Cardiac septum (tissue), 1 donor: ENCODE results near the gene HEXD. TPM values are rescaled to one million over a fixed set of nuclear protein-coding genes. Genes with fewer than 3 reads are reported as not detected.
A peak's percentile ranks its signal among the peaks of the same experiment; 100 is the strongest.
"Not testable (repeated sequence)": the region's sequence is repeated elsewhere in the genome, so short reads cannot be mapped to it uniquely, and the experiment has no call there.

Experiments used
- DNase-seq: peaks from one replicate; pipeline ENCODE4 v3.0.0-alpha.2; 2020; ENCODE audit warnings: low spot score
- intact Hi-C: fragments of 100-400 bp; cut with DNase I; formaldehyde crosslinking; loops from one replicate; pipeline ENCODE4 v1.14.0; 2022
- total RNA-seq: library from RNA; stranded (reverse); fragmentation: NEBNext Ultra II Directional; extraction: Animal tissue kit (Norgen Biotek cat#: 25700); gene quantifications from one replicate; pipeline ENCODE4 v1.2.1, GENCODE V29; 2021
- donor health status: DM: no; HTN: no; CAD: no.

HEXD gene
- total RNA-seq, 1 donor from 2014 or later: 14.3 TPM

DNA sequence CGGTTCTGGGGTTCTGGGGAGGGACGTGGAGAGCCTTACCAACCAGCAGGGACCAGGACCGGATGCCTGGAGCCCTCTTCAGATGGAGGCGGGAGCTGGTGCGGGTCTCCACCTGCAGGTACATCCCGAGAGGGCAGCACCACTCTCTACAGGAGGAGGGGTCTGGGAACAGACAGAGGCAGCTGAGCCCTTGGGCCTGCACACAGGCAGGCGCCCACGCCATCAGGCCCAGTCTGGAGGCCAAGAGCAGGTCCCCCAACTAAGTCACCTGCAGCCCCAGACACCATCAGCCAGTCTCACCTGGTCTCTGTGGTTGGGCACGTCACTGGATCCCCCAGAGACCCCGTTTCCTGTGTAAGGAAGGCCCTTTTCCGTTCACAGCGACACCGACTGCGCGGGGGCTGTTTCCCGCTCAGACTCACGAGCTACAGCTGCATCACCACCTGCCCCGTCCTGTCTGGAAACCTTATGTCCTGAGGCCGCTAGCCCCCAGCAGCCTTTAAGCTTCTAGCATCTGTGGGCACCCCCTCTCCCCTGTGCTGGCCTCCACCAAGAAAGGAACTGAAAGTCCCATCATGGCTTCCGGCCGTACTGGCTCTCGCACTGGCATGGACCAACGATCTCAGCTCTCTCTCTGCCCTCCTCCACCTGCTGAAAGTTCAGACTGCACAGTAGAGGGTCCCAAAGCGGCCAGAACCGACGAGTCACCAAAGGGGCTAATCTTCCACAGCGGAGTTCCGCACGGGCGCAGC lies 31.2 kb downstream of the HEXD start:
- DNase-seq: no peak
- intact Hi-C loops: no loop called here

DNA sequence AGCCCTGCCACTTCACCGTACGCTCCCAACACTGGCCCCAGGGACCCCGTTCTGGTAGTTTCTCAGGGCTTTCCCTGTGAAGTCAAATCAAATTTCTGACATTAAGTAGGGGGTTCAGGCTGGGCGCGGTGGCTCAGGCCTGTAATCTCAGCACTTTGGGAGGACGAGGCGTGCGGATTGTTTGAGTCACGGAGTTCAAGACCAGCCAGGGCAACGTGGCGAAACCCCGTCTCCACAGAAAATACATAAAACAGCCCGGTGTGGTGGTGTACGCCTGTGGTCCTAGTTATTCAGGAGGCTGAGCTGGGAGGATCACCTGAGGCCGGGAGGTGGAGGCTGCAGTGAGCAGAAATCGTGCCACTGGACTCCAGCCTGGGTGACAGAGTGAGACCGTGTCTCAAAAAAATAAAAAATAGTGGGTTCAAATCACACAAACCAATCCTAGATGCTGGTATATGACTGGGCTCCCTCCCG lies 31.8 kb downstream of the HEXD start:
- no peak for DNase-seq
- intact Hi-C loops: no loop called here

DNA sequence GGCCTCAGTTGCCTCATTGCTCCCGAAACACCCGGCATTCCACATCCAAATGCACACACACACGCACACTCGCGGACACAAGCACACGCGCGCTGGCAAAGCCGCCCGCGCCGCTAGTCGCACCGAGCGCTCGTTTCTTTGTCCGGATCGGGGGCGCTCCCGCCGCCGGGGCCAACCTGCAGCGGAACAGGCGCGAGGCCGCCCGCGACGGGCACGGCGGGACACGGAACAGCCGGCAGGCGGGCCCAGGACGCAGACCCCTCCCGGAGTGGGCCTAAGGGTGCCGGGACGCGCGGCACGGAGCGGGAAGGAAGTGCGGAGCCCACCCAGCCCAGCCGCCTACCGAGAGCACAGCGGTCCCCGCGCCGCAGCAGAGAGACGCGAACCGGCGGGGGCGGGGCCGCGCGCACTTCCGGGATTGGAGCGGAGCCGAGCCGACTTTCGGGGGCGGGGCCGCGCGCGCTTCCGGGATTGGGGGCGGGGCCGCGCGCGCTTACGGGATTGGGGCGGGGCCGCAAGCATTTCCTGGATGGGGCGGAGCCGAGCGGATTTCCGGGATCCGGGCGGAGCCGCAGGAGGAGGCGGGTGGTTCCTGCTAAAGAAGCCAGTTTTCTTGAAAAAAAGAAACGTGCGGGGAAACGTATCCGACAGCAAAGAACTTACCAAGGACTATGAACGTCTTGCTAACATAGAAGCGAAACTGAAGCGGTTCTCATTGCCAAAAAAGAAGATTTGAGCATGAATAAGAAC lies 32.4 kb downstream of the HEXD start, which contains the start of gene CYBC1:
Gene CYBC1 (minus strand): TSS at position 396 of the 750 bp plus-strand sequence. CDS start 1,498 bp downstream, outside the sequence.
- intact Hi-C loops: no loop called here
- DNase-seq: peak; percentile 97

DNA sequence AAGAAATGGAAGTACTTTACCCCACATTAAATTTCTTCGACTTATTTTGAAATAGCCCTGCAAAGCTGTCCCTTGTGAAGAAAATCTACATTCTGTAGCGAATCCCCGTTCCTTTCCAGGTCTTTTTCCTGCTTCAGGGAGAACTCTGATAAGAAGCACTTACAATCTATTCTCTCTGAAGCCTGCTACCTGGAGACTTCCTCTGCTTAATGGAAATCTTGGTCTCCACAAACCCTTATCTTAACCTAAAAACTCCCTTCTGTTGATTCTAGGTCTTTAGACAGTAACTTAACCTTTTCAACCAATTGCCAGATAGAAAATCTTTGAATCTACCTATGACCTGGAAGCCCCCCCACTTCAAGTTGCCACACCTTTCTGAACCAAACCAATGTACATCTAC lies 34.0 kb downstream of the HEXD start:
- no peak for DNase-seq
- intact Hi-C loops: no loop called here

DNA sequence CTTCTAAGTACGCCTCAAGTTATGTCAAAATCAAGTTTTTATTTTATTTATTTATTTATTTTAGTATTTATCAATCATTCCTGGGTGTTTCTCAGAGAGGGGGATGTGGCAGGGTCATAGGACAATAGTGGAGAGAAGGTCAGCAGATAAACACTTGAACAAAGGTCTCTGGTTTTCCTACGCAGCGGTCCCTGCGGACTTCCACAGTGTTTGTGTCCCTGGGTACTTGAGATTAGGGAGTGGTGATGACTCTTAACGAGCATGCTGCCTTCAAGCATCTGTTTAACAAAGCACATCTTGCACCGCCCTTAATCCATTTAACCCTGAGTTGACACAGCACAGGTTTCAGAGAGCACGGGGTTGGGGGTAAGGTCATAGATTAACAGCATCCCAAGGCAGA lies 35.0 kb downstream of the HEXD start:
- DNase-seq, intact Hi-C loops: not testable (repeated sequence)

DNA sequence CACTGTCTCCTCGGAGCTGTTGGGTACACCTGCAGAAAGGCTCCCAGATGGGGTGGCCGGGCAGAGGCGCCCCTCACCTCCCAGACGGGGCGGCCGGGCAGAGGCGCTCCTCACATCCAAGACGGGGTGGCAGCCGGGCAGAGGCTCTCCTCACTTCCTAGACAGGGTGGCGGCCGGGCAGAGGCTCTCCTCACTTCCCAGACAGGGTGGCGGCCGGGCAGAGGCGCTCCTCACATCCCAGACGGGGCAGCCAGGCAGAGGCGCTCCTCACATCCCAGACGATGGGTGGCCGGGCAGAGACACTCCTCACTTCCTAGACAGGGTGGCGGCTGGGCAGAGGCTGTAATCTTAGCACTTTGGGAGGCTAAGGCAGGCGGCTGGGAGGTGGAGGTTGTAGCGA lies 35.6 kb downstream of the HEXD start:
- intact Hi-C loops, DNase-seq: not testable (repeated sequence)

DNA sequence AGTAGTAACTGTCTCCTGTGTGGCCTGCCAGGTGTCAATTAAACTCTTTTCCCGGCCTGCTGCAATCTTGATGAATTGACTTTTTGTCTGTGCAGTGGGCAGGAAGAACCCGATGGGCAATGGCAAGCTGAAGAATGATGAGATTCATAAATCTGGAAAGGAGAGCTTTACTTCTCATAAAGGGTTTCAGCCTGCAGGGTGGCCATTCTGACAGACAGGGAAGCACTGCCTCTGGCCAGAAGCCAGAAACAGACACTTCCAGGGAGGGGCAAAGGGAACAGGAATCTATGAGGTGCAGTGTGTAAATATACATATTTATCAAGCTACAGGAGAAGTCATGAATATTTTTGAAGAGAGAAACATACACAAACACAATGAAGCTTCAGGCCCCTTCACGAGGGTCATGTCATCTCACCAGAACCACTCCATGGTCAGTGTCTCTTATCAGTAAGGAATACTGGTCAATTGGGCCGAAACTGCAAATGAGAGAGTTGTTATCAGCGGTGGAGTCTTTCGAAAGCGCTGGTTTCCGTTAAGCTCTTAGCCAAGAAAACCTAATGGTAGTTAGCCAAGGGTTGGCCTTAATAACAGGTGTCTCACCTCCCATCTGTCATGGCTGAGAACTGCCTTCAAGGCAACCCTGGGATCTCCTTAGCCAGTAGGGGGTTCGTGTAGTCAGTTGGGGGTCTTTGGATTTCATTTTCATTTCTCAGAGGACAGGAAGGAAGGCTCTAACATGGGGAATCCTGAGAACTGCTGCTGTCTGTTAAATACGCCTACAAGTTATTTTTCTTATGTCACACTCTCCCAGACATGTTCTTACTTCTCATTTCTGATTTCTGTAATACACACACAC lies 39.2 kb downstream of the HEXD start:
- intact Hi-C loops: no loop called here
- DNase-seq: peak; percentile 86

DNA sequence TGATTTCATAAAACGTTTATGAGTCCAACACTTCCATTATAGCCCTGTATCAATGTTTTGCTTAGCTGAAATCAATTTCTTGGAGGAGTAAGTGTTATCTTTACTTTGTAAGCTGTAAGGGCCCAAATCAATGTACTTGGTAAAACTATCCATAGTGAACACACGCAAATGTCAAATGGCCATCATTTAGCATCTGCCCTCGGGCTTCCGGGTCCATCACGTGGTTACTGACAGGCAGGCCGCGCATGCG lies 39.7 kb downstream of the HEXD start:
- no peak for DNase-seq
- intact Hi-C loops: no loop called here

DNA sequence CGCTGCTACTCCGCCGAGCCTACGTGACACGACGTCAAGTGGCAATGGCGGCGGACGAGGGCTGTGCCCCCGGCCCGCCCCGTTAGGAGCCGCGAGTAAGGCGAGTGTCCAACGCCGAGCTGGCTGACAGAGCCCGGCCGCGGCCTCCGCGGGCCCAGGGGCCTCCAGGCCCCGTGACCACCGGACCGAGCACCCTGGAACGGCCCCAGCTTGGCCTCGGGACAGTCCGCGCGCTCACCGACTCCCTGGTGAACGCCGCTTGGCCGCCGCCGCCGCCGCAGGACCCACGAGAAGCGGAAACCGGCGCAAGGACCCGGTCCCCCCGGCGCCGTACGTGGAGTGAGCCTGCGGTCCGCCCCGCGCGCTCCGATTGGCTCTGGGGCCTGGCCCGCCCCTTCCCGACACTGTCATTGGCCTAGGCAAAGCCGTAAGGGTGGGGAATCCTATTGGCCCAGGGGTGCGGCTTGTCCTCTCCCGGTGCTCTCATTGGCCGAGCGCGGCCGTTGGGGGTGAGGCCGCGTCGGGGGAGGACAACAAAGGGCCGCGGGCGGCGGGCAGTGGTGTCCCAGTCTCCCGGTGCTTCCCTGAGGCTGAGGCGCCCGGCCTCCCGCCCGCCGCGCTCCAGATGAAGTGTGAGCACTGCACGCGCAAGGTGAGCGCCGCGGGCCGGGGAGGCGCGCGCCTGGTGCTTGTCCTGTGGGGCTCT lies 40.2 kb downstream of the HEXD start, which contains the start of gene NARF:
Gene NARF (plus strand): TSS at position 563 of the 706 bp plus-strand sequence. CDS start 63 bp downstream, at position 626.
- peak; percentile 99 for DNase-seq
- intact Hi-C loops: no loop called here

DNA sequence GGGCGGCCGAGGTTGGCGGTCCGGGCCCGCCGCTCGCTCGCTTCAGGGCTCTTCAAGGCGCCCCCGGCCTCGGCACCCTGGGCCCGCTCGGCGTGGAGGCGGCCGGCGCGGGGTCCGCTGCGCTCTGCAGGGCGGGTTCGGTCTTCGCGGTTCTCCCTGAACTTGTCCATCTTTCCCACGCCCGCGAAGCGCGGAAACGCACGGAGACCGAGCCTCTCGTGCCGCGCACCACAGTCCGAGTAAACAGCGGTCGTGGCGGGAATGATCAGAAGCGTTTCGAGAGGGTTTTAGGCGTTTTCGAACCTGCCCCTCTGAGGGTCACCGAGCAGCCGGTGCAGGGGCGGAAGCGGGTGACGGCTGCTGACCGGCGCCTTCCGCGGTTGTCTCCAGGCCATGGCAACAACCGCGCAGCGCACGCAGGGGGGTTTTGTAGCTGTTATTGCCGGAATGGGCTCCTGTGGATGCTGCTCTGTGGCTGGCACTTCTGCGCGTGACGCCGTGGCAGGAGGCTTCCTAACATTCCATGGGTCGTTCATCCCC lies 40.8 kb downstream of the HEXD start:
- intact Hi-C loops: no loop called here
- peak; percentile 83 for DNase-seq

DNA sequence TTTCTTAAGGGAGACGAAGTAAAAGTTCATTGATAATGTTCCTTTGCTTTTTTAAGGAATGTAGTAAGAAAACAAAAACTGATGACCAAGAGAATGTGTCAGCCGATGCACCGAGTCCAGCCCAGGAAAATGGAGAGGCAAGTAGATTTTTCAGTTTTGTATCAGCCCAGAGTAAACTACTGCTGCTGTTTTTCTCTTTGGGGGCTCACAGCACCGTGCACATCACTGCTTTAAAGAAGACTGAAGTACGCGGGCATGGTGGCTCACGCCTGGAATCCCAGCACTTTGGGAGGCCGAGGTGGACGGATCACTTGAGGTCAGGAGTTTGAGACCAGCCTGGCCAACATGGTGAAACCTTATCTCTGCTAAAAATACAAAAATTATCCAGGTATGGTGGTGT lies 41.8 kb downstream of the HEXD start:
- intact Hi-C loops, DNase-seq: not testable (repeated sequence)

DNA sequence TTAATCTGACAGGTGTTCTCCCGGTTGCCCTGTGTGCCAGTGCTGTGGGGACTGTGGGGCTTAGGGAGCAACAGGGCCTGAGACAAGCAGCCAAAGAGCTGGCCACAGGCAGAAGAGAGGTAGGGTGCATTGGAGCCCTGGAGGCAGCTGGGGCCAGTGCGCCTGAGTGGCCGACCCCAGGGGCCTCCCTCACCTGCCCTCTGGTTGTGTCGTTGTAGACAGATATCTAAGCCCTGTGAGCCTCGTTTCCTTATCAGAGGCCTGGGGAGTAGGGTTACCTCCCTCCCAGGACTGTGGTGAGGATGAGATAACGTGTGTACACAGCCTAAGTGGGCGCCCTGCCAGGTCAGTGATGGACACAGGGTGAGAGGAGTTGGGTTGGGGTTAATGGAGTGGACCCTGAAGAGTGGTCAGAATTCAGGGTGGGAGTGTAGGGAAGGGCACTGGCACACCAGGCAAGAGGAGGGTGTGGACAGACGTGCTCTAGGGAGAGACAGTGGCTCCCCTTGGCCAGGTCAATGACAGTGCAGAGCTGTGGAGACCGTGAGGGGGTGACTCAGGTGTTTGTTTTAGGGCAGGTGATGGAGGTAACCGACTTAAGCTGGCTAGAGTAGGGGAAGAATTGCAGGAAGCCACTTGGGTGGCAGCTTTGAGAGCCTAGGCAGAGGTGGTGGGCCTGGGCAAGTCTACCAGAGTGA lies 43.8 kb downstream of the HEXD start:
- DNase-seq: no peak
- intact Hi-C loops: no loop called here

DNA sequence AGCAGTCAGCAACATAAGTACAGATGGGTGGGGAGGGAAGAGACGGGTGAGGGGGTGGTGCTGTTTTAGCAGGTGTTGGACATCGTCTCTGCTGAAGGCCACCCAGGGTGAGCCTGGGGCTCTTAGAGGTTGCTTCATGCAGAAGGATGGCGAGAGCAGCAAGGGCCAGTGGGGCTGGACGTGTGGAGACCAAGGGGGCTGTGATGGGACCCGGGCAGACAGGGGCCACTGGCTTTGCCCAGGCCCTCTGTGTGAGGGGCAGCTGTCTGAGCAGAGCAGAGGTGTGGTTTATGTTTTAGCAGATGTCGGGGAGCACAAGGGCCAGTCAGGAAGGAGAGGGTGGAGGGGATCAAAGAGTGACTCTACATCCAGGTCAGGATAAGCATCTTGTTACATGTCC lies 45.2 kb downstream of the HEXD start:
- intact Hi-C loops: no loop called here
- DNase-seq: no peak

DNA sequence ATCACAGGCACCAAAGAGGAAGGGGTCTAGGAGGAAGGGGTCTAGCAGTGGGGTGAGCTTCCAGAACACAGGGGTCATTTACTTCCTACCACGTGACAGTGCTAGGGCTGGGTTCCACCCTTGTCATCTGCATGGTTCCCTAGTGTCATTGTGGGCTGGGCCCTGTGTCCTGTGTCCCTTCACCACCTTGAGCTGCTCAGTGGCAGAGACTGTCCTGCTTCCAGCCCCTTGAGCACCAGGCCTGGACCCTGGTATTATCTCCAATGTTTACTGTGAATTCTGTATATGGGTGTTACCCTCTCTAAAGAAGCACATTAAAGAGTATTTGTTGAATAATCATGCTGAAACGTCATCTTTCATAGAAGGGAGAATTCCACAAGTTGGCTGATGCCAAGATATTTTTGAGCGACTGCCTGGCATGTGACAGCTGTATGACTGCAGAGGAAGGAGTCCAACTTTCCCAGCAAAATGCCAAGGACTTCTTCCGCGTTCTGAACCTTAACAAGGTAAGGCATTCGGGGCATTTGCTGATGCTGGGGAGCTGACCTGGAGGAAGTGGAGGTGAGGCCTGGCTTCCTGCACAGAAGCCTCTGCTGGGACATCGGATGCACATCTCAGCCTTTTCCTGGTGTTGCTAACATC lies 45.9 kb downstream of the HEXD start:
- intact Hi-C loops: no loop called here
- no peak for DNase-seq

DNA sequence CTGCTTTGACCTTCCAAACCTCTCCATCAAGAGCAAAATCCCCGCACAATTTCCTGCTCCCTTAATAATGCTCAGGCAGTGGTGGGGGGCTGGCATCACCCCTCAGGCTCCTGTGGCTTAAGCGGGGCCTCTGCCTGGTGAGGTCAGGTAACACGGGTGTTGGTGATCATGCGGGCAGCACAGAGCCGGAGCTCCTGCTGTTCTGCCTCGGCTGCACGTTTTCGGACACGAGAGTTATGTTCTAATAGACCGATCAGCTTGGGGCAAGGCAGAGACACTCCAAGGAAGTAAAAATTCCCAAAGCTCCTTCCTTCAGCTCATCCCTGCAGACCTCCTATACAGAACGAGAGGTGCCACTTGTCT lies 46.4 kb downstream of the HEXD start:
- intact Hi-C loops: no loop called here
- no peak for DNase-seq

DNA sequence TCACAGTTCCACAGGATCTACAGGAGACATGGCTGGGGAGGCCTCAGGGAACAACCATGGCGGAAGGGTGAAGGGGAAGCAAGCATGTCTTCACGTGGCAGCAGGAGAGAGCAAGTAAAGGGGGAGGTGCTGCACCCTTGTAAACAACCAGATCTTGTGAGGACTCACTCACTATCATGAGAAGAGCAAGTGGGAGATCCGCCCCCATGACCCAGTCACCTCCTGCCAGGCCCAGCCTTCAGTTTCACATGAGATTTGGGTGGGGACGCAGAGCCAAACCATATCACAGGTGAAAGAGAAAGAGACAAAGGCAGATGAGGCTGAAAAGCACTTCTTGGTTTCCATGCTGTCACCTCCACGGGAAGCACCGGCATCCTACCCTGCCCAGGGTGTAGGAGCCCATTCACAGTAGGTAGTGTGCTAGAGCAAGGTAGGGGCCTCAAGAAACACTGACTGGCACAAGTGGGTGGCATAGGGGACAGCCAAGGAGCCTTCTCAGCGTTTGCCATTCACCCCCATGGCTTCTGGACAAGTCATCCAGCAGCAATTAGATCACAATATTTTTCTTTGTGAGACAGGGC lies 47.0 kb downstream of the HEXD start:
- intact Hi-C loops: no loop called here

DNA sequence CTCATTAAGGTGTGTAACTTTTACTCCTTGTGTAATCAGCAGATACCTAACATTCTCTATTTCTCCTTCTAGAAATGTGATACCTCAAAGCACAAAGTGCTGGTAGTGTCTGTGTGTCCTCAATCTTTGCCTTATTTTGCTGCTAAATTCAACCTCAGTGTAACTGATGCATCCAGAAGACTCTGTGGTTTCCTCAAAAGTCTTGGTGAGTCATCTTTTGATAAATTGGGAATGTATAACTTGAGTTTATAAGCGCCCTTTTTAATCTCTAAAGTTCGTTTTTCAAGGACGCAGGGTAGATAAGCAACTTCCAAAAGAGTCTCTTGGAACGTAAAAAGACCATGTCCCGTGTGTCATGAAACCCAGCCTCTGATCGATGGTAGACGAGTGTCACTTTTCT lies 50.5 kb downstream of the HEXD start:
- no peak for DNase-seq
- intact Hi-C loops: no loop called here

More for the DNA sequence above, 47.0 kb downstream of the HEXD start:
- DNase-seq: no peak

DNA sequence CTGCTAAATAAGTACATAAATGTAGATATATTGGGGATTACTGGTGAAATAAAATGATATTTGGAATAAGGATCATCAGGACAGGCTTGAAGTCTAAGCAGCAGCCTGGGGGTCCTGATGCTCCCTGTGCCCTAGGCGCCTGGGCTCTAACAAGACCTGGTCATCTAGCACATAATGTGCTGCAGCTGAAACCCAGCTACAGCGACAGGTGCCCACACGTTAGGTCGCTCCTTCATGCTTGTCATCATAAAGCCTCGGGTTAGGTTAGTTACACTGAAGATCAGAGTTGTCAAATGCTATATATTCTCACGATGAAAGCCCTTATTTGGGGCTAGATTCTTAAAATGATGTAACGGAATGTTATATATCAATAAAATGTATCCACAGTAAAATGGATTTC lies 51.9 kb downstream of the HEXD start:
- intact Hi-C loops: no loop called here
- no peak for DNase-seq
